ENCODE results near the gene ARHGAP32.

The ARHGAP32 gene

GRCh38 chr11:129102756-129103155 is 89.4 kb downstream of the ARHGAP32 start:
- DNase-seq = no peak

GRCh38 chr11:129102225-129102624 is 89.9 kb downstream of the ARHGAP32 start:
- no peak for DNase-seq

GRCh38 chr11:129093283-129093682 is 98.8 kb downstream of the ARHGAP32 start:
- no peak for DNase-seq

GRCh38 chr11:129090056-129090455 is 102.1 kb downstream of the ARHGAP32 start:
- DNase-seq = no peak

- no peak for DNase-seq
Observed at GRCh38 chr11:129089279-129089678, 102.8 kb downstream of the ARHGAP32 start.

- peak; percentile 31 for DNase-seq
Observed at GRCh38 chr11:129086976-129087375, 105.1 kb downstream of the ARHGAP32 start.

GRCh38 chr11:129077191-129077590 is 114.9 kb downstream of the ARHGAP32 start:
- no peak for DNase-seq

- DNase-seq = no peak
Observed at GRCh38 chr11:129075757-129076156, 116.4 kb downstream of the ARHGAP32 start.

- no peak for DNase-seq
Observed at GRCh38 chr11:129067454-129067853, 124.7 kb downstream of the ARHGAP32 start.

- no peak for DNase-seq
Observed at GRCh38 chr11:129066229-129066628, 125.9 kb downstream of the ARHGAP32 start.

- no peak for DNase-seq
Observed at GRCh38 chr11:129063118-129063517, 129.0 kb downstream of the ARHGAP32 start.

GRCh38 chr11:129061492-129062230 is 130.5 kb downstream of the ARHGAP32 start:
- DNase-seq = no peak

- DNase-seq = no peak
Observed at GRCh38 chr11:129056916-129057315, 135.2 kb downstream of the ARHGAP32 start.

GRCh38 chr11:129055196-129055595 is 136.9 kb downstream of the ARHGAP32 start:
- DNase-seq = no peak

GRCh38 chr11:129048911-129049310 is 143.2 kb downstream of the ARHGAP32 start:
- DNase-seq = no peak

- DNase-seq = no peak
Observed at GRCh38 chr11:129045150-129045549, 147.0 kb downstream of the ARHGAP32 start.

GRCh38 chr11:129042503-129042902 is 149.6 kb downstream of the ARHGAP32 start:
- no peak for DNase-seq

GRCh38 chr11:129041611-129042018 is 150.5 kb downstream of the ARHGAP32 start:
- no peak for DNase-seq

GRCh38 chr11:129040934-129041333 is 151.2 kb downstream of the ARHGAP32 start:
- no peak for DNase-seq

- DNase-seq = peak; percentile 34
Observed at GRCh38 chr11:129035244-129035643, 156.9 kb downstream of the ARHGAP32 start.

GRCh38 chr11:129034001-129034400 is 158.1 kb downstream of the ARHGAP32 start:
- DNase-seq = no peak

GRCh38 chr11:129023968-129024676 is 168.0 kb downstream of the ARHGAP32 start:
- no peak for DNase-seq

- no peak for DNase-seq
Observed at GRCh38 chr11:129021295-129021694, 170.8 kb downstream of the ARHGAP32 start.

- no peak for DNase-seq
Observed at GRCh38 chr11:129018991-129019390, 173.1 kb downstream of the ARHGAP32 start.
